IMR-90 (cell line): ENCODE results near the gene KCNH4.

Experiments
- CEBPB ChIP-seq: IDR thresholded peaks from 2 replicates; pipeline ENCODE4 v1.6.1; 2012; ENCODE audit warnings: low read depth, low read length, improper control_type of control experiment
- CHD1 ChIP-seq: IDR thresholded peaks from 2 replicates; pipeline ENCODE4 v1.6.1; 2012; ENCODE audit warnings: low read depth, low read length, improper control_type of control experiment
- CTCF ChIP-seq: conservative IDR thresholded peaks from 2 replicates; pipeline ENCODE4 v1.5.1; 2012; ENCODE audit warnings: mild to moderate bottlenecking, low read depth, low read length, improper control_type of control experiment
- FOS ChIP-seq: fragments of 150-350 bp; IDR thresholded peaks from 2 replicates; pipeline ENCODE4 v1.6.1; 2016; ENCODE audit warnings: low read depth, low read length
- MAFK ChIP-seq: IDR thresholded peaks from 2 replicates; pipeline ENCODE4 v1.6.1; 2012; ENCODE audit warnings: low read depth, low read length, improper control_type of control experiment
- MAZ ChIP-seq: IDR thresholded peaks from 2 replicates; pipeline ENCODE4 v1.6.1; 2012; ENCODE audit warnings: low read depth, mild to moderate bottlenecking, low read length, improper control_type of control experiment, moderate library complexity, borderline replicate concordance
- MXI1 ChIP-seq: IDR thresholded peaks from 2 replicates; pipeline ENCODE4 v1.6.1; 2012; ENCODE audit warnings: low read depth, mild to moderate bottlenecking, low read length, moderate library complexity, borderline replicate concordance
- POLR2A ChIP-seq: IDR thresholded peaks from 2 replicates; pipeline ENCODE4 v1.6.1; 2012; ENCODE audit warnings: mild to moderate bottlenecking, low read depth, low read length
- RAD21 ChIP-seq: IDR thresholded peaks from 2 replicates; pipeline ENCODE4 v1.6.1; 2012; ENCODE audit warnings: low read length, improper control_type of control experiment
- RCOR1 ChIP-seq: IDR thresholded peaks from 2 replicates; pipeline ENCODE4 v1.6.1; 2012; ENCODE audit warnings: mild to moderate bottlenecking, low read length, improper control_type of control experiment; ENCODE audit not compliant: insufficient replicate concordance

GRCh38 chr17:42171831-42172230 is 9.1 kb downstream of the KCNH4 start:
- no peak for TF ChIP-seq CTCF
- TF ChIP-seq POLR2A: no peak
- no peak for TF ChIP-seq MXI1
- no peak for TF ChIP-seq RCOR1
- no peak for TF ChIP-seq MAFK
- TF ChIP-seq MAZ: no peak
- no peak for TF ChIP-seq CEBPB
- TF ChIP-seq CHD1: no peak
- TF ChIP-seq RAD21: no peak
- no peak for TF ChIP-seq FOS
